ENCODE data around the gene ABI1. TPM values are rescaled to one million over a fixed set of nuclear protein-coding genes. Genes with fewer than 3 reads are reported as not detected.

ABI1 gene
- total RNA-seq, 1 donor from 2014 or later = 67.5 TPM

DNA sequence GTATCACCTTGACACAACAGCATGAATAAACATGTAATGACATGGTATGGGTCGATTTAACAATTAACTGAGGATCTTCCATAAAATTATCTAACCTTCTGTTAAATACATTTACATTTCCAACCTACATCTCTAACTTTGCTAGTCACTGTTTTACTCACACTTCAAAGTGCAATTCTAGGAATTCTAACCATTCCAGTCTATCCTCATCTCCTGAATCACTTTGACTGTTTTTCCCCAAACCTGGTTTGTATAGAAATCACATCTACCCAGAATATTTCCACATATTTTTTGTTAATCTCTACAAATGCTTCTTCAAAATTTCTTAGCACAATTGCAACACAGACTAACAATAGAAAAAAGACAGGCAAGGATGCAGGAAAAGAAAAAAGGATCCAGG lies 6.2 kb downstream of the ABI1 start:
- H3K9me3 Mint-ChIP-seq (ENCODE audit: unreplicated experiment) = no peaks in the 10 kb centered on the region
- peak overlapping the region; percentile 20 for H3K27ac Mint-ChIP-seq (ENCODE audit: unreplicated experiment)
- H3K4me3 Mint-ChIP-seq (ENCODE audit: unreplicated experiment) = no peak overlapping the region
- H3K4me1 Mint-ChIP-seq (ENCODE audit: unreplicated experiment) = peaks cover 30% of the 10 kb centered on the region
- no peaks in the 10 kb centered on the region for H3K36me3 Mint-ChIP-seq (ENCODE audit: low read depth, unreplicated experiment)
- DNase-seq (ENCODE audit: low spot score) = no peak
- TF ChIP-seq, protein P1, sequence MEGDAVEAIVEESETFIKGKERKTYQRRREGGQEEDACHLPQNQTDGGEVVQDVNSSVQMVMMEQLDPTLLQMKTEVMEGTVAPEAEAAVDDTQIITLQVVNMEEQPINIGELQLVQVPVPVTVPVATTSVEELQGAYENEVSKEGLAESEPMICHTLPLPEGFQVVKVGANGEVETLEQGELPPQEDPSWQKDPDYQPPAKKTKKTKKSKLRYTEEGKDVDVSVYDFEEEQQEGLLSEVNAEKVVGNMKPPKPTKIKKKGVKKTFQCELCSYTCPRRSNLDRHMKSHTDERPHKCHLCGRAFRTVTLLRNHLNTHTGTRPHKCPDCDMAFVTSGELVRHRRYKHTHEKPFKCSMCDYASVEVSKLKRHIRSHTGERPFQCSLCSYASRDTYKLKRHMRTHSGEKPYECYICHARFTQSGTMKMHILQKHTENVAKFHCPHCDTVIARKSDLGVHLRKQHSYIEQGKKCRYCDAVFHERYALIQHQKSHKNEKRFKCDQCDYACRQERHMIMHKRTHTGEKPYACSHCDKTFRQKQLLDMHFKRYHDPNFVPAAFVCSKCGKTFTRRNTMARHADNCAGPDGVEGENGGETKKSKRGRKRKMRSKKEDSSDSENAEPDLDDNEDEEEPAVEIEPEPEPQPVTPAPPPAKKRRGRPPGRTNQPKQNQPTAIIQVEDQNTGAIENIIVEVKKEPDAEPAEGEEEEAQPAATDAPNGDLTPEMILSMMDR (IDR thresholded peaks at IDR 0.05; ENCODE audit: unreplicated experiment) = no peak
- no peaks in the 10 kb centered on the region for H3K27me3 Mint-ChIP-seq (ENCODE audit: unreplicated experiment)

DNA sequence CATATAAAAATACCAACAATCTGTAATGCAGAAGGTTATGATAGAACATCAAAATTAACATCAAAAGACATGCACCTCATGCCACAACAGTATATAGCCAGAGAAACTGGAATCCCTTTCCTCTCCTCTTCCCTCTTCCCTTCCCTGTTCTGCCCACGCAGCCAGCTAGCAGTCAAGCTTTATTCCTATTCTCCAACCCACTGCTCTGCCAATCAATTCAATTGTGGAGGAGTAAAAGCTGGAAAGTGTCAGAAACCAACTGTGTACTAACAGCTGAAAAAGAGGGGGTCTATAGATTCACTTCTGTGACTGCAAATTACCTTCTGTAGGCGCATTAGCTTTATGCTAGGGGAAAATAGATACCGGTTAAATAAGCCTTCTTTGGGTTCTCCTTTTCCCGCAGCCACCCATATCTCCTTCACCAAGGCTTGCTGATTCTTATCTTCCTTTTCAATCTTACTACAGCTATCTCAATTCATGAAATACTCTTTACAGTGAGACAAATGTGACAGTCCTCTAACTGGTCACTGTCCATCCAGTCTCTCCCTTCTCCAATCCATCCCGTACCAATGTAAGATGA lies 16.3 kb downstream of the ABI1 start:
- Mint-ChIP-seq H3K36me3 (ENCODE audit: low read depth, unreplicated experiment) (no peaks in the 10 kb centered on the region), H3K27ac (ENCODE audit: unreplicated experiment) (no peak overlapping the region), H3K4me1 (ENCODE audit: unreplicated experiment) (peaks cover 15% of the 10 kb centered on the region), H3K4me3 (ENCODE audit: unreplicated experiment) (no peak overlapping the region), H3K9me3 (ENCODE audit: unreplicated experiment) (no peaks in the 10 kb centered on the region), H3K27me3 (ENCODE audit: unreplicated experiment) (no peaks in the 10 kb centered on the region)
- TF ChIP-seq, protein P1 (IDR thresholded peaks at IDR 0.05; ENCODE audit: unreplicated experiment) = no peak
- DNase-seq (ENCODE audit: low spot score) = no peak

DNA sequence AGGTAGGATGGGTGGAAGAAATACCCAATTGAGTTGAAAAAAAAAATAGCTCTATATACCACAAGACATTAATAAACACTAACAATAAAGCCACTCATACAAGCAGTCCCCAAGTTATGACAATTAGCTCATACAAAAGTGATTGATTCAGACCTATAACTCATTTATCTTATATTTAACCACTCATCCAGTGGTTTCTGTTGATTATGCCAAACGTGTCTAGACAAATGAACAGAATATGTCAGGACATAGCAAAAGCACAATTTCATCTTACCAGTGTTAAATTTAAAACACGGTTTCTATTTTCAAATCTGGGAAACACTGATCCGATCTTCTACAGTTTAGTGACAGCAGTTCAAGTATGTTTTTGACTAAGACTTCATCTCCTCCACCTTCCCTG lies 17.0 kb downstream of the ABI1 start:
- H3K27ac Mint-ChIP-seq (ENCODE audit: unreplicated experiment) = no peak overlapping the region
- TF ChIP-seq, protein P1 (IDR thresholded peaks at IDR 0.05; ENCODE audit: unreplicated experiment) = no peak
- H3K9me3 Mint-ChIP-seq (ENCODE audit: unreplicated experiment) = no peaks in the 10 kb centered on the region

DNA sequence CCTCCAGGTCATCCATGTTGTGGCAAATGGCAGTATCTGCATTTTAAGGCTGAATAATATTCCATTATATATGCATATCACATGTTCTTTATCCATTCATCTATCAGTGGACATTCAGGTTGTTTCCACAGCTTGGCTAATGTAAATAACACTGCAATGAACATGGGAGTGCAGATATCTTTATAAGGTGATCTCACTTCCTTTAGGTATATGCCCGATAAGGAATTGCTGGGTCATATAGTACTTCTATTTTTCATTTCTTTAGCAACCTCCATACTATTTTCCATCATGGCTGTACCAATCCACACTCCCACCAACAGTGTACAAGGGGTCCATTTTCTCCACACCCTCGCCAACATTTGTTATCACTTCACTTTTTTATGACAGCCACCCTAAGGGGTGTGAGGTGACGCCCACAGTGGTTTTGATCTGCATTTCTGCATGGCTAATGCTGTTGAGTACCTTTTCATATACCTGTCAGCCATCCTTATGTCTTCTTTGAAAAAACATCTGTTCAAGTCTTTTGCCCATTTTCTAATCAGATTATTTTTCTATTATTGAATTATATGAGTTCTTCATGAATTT lies 18.9 kb downstream of the ABI1 start:
- no peak for DNase-seq (ENCODE audit: low spot score)
- H3K27ac Mint-ChIP-seq (ENCODE audit: unreplicated experiment) = no peak overlapping the region
- H3K4me1 Mint-ChIP-seq (ENCODE audit: unreplicated experiment) = peaks cover 15% of the 10 kb centered on the region
- TF ChIP-seq, protein P1 (IDR thresholded peaks at IDR 0.05; ENCODE audit: unreplicated experiment) = no peak
- H3K36me3 Mint-ChIP-seq (ENCODE audit: low read depth, unreplicated experiment) = no peaks in the 10 kb centered on the region
- no peaks in the 10 kb centered on the region for H3K9me3 Mint-ChIP-seq (ENCODE audit: unreplicated experiment)
- H3K4me3 Mint-ChIP-seq (ENCODE audit: unreplicated experiment) = no peak overlapping the region
- H3K27me3 Mint-ChIP-seq (ENCODE audit: unreplicated experiment) = no peaks in the 10 kb centered on the region

More for the DNA sequence above, 17.0 kb downstream of the ABI1 start:
- no peak for DNase-seq (ENCODE audit: low spot score)
- Mint-ChIP-seq H3K36me3 (ENCODE audit: low read depth, unreplicated experiment) (no peaks in the 10 kb centered on the region), H3K4me3 (ENCODE audit: unreplicated experiment) (no peak overlapping the region), H3K27me3 (ENCODE audit: unreplicated experiment) (no peaks in the 10 kb centered on the region), H3K4me1 (ENCODE audit: unreplicated experiment) (peaks cover 15% of the 10 kb centered on the region)

DNA sequence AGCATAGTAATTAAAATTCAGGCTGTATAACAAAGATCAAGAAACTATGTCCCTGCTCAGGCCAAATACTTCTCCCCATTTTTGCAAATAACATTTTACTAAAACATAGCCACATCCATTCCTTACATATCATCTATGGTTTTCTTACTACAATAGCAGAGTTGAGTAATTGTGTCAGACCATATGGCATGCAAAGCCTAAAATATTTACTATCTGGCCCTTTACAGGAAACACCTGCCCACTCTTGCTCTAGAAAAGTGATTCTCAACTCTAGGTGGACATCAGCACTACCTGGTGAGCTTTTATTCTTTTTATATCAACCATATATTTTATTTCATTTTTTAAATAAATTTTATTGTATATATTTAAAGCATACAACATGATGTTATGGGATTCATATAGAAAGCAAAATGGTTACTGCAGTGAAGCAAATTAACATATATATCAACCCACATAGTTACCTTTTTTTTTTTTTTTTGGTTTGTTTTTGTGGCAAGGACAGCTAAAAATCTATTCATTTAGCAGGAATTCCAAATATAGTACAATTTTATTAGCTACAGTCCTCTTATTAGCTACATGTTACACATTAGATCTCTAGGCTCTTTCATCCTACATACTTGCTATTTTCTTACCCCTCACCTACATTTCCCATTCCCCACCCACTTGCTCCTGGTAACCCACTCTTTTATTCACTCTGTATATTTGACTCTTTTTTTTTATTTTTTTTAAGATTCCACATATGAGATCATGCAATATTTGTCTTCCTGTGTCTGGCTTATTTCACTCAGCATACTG lies 19.6 kb downstream of the ABI1 start:
- H3K9me3 Mint-ChIP-seq (ENCODE audit: unreplicated experiment) = no peaks in the 10 kb centered on the region
- TF ChIP-seq, protein P1 (IDR thresholded peaks at IDR 0.05; ENCODE audit: unreplicated experiment) = no peak
- H3K4me1 Mint-ChIP-seq (ENCODE audit: unreplicated experiment) = peaks cover 15% of the 10 kb centered on the region
- H3K27me3 Mint-ChIP-seq (ENCODE audit: unreplicated experiment) = no peaks in the 10 kb centered on the region
- no peak overlapping the region for H3K4me3 Mint-ChIP-seq (ENCODE audit: unreplicated experiment)
- no peak overlapping the region for H3K27ac Mint-ChIP-seq (ENCODE audit: unreplicated experiment)
- no peaks in the 10 kb centered on the region for H3K36me3 Mint-ChIP-seq (ENCODE audit: low read depth, unreplicated experiment)
- DNase-seq (ENCODE audit: low spot score) = no peak
